A549 (cell line): Measurements from ENCODE around the gene ATG16L1.

Experiments
- CTCF ChIP-seq: fragments of >200 bp; sonication (Bioruptor Twin); formaldehyde crosslinking; IDR thresholded peaks from 3 replicates; pipeline ENCODE4 v1.5.1; 2016
- EP300 ChIP-seq, 2 experiments: fragments of >200 bp; sonication (Bioruptor Twin); formaldehyde crosslinking; IDR thresholded peaks; 2 replicates in 1 of 2; 3 replicates in 1 of 2; pipeline ENCODE4 v1.6.1; 2016 to 2017
- JUNB ChIP-seq: fragments of >200 bp; sonication (Bioruptor Twin); formaldehyde crosslinking; IDR thresholded peaks from 2 replicates; pipeline ENCODE4 v1.6.1; 2016
- MAX ChIP-seq: IDR thresholded peaks from 2 replicates; pipeline ENCODE4 v1.6.1; 2012
- REST ChIP-seq: fragments of 200-600 bp; sonication (generic); IDR thresholded peaks from 2 replicates; pipeline ENCODE4 v1.6.1; 2016; ENCODE audit warnings: antibody characterized with exemption, mild to moderate bottlenecking, moderate library complexity

- TF ChIP-seq REST (no peak), CTCF (no peak), EP300 (IDR thresholded peaks at IDR 0.05) (no peak), MAX (no peak), JUNB (no peak)
These were observed 6.7 kb downstream of the ATG16L1 start for GRCh38 chr2:233258211-233258610.
